Stimulated activated CD4-positive, alpha-beta T cell treated with anti-CD3 and anti-CD28 coated beads, Interleukin-4, amount 100 ng/mL, for 4 hours (primary cell): ENCODE results near the gene RBM43.
"Not testable (repeated sequence)": the region's sequence is repeated elsewhere in the genome, so short reads cannot be mapped to it uniquely, and the experiment has no call there.

ENCODE experiments used
- DNase-seq, 2 experiments: peaks; one replicate each; pipeline ENCODE4 v3.0.0-alpha.2; 2020

The RBM43 gene

DNA sequence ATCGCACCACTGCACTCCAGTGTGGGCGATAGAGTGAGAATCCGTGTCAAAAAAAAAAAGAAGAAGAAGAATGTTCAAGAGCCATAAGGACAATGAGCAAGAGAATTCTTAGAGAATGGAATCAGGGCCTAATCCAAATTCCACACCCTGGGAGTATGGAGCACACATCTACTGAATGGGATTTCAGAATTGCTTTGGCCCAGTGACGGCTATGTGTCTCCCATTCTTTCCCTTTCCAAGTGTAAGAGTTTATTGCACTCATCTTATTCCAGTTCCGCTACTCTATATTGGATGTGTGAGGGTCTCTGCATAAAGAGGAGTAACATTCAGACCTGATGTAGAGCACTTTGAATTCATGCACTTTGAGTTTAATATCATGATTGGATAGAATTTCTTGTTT lies 5.9 kb upstream of the RBM43 start:
- no peak for DNase-seq

DNA sequence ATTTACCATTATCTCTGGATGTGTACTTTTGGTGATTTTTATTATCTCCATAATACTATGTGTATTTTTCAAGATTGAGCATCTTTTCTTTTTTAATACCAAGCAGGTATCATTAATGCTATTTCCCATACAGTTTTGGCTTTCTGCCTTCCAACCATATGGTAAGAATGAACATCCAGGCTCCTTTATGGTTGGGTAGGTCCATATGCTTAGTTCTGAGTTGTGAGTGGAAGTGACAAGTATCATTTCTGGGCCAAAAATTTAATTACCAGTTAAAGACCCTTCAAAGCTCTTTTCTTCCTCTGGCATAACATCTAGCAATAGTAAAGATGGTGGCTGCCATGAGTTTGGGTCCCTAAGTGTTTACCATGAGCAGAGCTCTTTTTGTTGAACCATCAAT lies 4.3 kb upstream of the RBM43 start:
- no peak for DNase-seq

DNA sequence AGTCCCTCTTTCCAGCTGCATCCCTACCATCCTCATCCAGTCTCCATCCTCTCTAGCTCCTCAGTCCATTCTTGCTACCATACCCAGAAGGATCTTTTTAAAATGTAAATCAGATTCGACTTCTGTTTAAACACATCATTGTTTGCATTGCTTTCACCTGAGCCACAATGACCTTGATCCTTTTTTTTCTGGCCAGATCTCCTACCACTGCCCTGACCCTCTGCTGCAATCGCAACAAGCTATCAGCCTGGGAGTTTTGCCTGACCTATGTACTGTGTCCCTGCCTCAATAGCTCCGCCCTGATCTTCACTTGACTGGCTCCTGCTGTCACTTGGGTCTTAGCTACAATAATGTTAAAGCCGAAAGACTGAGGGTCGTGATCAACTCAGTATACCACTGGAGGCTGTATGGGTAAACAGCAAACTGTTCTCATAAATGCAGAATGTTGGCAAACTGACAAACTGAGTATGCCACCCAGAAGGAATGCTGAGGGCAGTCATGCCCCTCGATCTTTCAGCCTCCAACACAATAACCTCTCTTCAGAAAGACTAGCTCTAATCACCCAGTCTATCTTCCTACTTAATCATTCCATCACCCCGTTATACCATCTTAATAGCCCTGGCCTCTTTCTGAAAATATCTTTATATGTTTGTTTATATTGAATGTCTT lies 2.6 kb upstream of the RBM43 start:
- no peak for DNase-seq

- no peak for DNase-seq
Measured at GRCh38 chr2:151262629-151263028, 966 bp upstream of the RBM43 start.

DNA sequence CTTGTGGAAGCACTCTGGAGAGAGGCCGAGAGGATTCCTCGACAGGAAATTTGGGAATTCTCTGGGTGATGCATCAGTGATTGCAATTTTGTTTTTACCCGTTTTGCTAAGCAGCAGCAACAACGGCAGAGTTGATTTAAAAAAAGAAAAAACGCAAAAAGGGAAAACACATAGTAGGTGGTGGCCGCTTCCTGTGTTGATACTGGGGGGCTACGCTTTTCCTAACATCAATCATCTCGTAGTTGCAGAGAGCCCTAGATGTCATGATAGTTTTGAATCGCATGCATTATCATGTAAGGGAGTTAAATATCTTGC lies 271 bp upstream of the RBM43 start:
- no peak for DNase-seq

DNA sequence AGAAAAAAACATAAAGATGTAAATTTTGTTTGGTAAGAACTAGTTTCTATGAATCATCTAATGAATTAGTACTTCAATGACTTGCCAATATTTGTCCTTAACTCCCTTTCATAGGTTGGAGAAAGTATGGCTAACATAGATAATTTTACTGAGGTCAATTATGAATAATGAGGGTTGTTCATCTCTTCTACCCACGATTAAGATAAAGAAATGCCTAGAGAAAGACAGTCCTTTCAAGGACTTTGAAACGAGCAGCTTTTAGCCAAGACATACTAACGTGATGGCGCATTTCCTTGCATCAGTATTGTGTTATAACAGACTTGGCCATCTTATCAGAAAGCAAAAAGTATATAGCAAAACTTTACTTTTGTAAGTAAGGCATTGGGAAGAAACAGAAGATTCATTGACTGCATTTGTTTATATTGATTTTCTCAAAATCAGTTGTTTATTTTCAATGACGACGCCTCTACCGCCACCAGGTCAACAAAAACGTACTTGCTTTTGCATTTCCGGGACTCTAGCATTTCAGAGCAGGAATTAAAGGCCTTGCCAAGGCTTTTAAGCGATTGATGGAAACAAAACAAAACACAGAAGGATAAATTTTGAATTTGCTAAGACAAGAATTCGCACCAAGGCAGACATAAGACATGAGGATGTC lies 961 bp downstream of the RBM43 start:
- DNase-seq, result no peak

DNA sequence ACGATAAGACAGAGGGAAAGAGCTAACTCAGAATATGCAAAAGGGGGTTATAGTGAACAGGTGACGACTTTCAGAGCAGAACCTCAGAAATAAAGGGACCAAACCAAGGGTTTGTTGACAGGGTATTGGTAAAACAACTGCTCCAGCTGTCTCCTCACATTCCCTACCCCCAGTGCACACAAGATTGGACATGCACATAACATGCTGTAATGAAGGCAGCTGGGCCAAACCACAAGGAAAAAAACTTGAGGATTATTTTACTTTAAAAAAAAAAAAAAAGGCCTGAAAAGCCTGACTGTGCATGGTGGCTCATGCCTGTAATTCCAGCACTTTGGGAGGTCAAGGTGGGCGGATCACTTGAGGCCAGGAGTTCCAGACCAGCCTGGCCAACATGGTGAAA lies 3.5 kb downstream of the RBM43 start:
- no peak for DNase-seq

GRCh38 chr2:151252646-151253045 lies 9.0 kb downstream of the RBM43 start:
- DNase-seq, result no peak

DNA sequence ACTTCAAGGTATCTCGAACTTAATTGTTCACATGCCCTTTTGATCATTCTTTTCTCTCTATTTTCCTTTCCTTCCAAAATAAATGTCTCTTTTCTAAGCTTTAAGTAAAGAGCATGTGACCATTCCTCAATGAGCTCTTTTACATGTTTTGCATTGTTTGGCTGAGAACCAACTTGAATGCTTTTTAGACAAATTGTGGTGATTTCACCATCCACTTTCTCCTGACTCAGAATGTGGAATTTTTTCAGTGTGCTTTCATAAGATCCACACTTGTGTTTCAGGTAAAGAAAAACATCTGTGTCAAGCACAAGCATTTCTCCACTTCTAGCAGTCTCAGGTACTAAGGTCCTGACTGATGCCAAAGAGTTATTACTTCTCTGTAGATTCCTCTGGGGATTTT lies 10.7 kb downstream of the RBM43 start:
- DNase-seq, result no peak

- DNase-seq, result no peak
Measured at GRCh38 chr2:151247432-151247831, 14.2 kb downstream of the RBM43 start.

GRCh38 chr2:151246152-151246551 lies 15.5 kb downstream of the RBM43 start:
- no peak for DNase-seq

- DNase-seq, result no peak
Measured at GRCh38 chr2:151243468-151243867, 18.2 kb downstream of the RBM43 start.

DNA sequence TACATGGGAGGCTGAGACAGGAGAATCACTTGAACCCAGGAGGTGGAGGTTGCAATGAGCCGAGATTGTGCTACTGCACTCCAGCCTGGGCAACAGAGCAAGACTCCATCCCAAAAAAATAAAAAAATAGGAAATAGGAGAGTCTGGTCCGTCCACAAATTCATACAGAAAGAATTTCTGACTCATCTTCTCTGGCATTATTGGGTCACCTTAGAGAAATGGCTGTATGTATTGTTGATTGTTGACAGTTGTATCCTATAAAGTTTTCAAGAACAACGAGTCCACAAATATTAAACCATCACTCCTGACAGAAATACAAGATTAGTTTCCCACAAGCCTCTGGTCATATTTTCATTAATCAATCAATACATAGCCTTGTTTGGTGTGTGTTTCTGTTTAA lies 20.4 kb downstream of the RBM43 start:
- no peak for DNase-seq

DNA sequence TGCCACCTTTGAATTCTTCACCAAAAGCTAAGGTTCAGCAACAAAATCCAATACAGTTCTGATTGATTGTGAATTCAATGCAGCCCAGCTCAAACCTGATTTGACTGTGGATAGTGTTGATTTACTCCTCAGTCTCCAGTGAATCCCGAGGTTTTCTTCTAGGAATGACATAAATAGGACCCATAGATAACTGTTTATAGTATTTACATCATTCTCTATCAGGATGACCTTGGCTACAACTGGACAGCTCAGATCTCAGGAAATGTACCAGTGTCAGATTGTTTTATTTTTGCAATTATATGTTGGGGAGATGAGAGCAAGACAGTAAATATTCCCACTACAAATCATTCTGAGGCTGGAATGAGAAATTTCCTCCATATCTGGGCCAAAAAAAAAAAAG lies 21.2 kb downstream of the RBM43 start:
- DNase-seq, result no peak

- DNase-seq, result no peak
Measured at GRCh38 chr2:151239624-151240023, 22.0 kb downstream of the RBM43 start.

DNA sequence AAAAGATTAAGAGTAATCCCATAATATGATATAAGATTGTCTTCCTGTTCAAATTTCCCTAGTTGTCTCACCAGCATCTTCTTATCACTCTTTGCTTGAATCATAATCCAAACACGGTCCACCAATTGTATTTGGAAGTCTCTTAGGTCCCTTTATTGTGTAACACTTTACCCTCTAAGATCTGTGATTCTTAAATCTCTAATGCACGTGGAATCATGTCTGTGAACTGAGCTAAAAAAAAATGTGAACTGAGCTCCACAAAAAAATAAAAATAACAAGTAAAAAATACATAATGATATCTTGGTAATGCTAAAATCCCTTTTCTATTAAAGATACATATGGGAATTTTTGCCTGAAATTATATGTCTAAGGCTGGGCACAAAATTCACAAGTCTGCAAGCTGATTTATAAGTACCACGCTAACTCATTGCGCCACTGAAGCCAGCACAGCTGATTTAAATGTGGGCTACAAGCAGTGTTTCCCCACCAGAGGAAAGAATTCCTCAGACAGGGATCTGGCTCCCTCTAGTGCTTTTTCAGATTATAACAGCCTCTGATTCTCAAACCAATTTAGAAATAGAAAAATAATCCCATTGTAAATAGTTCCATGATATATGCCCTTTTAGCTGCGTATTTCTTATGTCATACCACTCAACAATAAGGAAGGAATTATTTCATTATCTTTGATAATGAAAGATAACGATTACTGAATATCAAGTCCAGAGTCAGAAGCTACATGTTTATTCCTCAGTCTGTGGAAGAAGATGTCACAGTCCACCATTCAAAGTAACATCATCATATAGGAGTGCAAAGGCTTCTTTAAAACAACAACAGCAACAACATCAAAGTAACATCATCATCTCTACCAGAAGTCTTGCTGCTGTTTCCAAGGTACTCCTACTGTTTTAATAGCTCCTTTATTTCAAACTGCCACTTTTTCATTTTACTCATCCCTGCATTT lies 22.9 kb downstream of the RBM43 start:
- peak in 1 of 2 experiments; percentile 21 for DNase-seq

- DNase-seq, result no peak
Measured at GRCh38 chr2:151237422-151238025, 24.1 kb downstream of the RBM43 start.

DNA sequence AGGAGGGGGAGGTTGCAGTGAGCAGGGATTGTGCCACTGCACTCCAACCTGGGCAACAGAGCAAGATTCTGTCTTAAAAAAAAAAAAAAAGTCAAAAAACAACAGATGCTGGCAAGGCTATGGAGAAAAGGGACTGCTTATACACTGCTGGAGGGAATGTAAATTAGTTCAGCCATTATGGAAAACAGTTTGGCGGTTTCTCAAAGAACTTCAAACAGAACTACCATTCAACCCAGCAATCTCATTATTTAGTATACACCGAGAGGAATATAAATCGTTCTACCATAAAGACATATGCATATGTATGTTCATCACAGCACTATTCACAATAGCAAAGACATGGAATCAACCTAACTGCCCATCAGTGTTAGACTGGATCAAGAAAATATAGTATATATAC lies 27.9 kb downstream of the RBM43 start:
- DNase-seq, result not testable (repeated sequence)

DNA sequence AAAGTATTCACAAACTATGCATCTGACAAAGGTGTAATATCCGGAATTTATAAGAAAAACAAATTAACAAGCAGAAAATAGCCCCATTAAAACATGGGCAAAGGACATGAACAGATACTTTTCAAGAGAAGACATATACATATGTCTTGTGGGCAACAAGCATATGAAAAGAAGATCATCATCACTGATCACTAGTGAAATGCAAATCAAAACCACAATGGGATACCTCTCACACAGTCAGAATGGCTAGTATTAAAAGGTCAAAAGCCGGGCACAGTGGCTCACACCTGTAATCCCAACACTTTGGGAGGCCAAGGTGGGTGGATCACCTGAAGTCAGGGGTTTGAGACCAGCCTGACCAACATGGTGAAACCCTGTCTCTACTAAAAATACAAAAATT lies 28.4 kb downstream of the RBM43 start:
- DNase-seq, result not testable (repeated sequence)

GRCh38 chr2:151230627-151231140 lies 31.0 kb downstream of the RBM43 start:
- DNase-seq, result no peak

DNA sequence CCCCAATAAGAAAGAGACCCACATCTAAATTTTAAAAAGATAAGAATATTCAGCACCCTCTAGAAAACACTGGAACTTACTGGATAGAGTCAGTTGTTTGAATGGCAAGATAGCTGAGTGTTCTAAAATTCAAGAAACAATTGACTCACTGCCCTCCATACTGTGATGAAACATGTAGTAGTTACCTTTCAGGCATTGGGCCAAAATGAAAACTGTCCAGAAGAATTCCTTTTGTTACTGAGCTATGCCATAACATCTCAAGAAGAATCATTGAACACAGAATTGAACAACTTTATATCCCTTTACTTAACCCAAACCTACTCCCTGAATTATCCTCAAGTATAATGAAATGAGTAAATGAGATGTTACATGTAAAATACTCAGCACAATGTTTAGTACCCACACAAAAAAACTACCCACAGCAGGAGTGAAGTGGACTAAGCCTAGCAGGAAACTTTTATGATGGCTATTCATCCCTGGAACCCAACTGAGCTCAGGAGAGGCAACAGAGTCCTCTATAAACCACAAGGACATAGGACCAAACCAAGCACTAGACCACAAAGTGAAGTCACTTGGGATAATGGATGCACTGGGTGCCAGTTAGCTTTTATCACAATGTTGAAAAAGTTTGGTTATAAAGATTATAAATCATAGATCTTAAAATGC lies 32.7 kb downstream of the RBM43 start:
- DNase-seq, result no peak

DNA sequence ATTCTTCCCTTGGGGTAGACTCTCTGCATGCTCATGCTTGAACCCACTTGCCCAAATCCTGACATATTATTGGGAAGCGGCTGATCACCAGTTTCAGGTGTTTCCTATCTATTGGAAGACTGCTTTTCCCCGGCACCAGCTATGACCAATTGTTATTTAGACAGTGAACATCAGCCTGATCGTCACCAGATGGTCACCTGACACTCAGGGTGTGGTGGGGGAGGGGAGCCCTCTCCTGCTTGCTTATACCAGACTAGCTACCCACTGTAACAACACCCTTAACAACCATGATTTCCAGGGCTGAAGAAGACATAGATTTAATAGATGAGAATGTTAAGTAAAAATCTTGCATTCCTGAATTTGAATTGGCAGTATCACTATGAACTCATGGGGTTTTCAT lies 44.3 kb downstream of the RBM43 start:
- DNase-seq, result no peak

DNA sequence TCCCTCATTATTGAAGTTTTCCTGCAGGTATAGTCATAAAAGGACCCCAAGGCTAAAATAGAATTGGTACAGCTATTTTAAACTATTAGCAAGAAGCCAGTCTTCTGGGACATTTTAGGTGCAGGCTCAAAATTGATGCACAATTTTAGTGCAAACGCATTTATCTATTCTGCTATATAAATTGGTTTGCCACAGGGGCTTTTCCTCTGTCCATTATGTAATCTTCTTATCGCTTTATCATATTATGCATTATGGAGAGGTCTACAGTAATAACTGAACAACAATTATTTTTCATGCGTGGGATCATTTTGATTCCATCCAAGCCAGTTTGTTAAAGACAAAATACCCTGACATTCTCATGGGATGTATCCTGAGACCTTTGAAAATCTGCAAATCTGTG lies 54.6 kb downstream of the RBM43 start:
- DNase-seq, result no peak
